Activated T-cell treated with anti-CD3 and anti-CD28 coated beads, Interleukin-2, amount 50 U/mL, for 4 hours (primary cell): ENCODE results near the gene CDC5L. TPM values are rescaled to one million over a fixed set of nuclear protein-coding genes. Genes with fewer than 3 reads are reported as not detected.
A peak's percentile ranks its signal among the peaks of the same experiment; 100 is the strongest.

Experiments used
- ATAC-seq, 2 donors: fragments of 200-7000 bp; cut with Tn5 transposase; one replicate each; pipeline ENCODE4 v1.10.0; 2021
- DNase-seq: peaks from one replicate; pipeline ENCODE4 v3.0.0-alpha.2; 2020
- H3K27me3 Mint-ChIP-seq: one replicate; pipeline ENCODE4 v1.8.0; 2021; ENCODE audit warnings: low read depth, mixed read lengths
- H3K36me3 Mint-ChIP-seq: one replicate; pipeline ENCODE4 v1.8.0; 2022; ENCODE audit warnings: mixed read lengths; ENCODE audit not compliant: insufficient read depth
- H3K4me1 Mint-ChIP-seq: one replicate; pipeline ENCODE4 v1.8.0; 2021; ENCODE audit warnings: low read depth, mixed read lengths
- H3K4me3 Mint-ChIP-seq: one replicate; pipeline ENCODE4 v1.8.0; 2021; ENCODE audit warnings: mild to moderate bottlenecking, moderate library complexity, mixed read lengths
- H3K9me3 Mint-ChIP-seq: one replicate; pipeline ENCODE4 v1.8.0; 2021; ENCODE audit warnings: mixed read lengths
- total RNA-seq, 3 donors: library from RNA; stranded (reverse); gene quantifications; one replicate each; pipeline ENCODE4 v1.2.1, GENCODE V29; 2021

CDC5L gene
- total RNA-seq, 3 donors from 2014 or later = 23.5 to 24.5 (median 23.9) TPM

DNA sequence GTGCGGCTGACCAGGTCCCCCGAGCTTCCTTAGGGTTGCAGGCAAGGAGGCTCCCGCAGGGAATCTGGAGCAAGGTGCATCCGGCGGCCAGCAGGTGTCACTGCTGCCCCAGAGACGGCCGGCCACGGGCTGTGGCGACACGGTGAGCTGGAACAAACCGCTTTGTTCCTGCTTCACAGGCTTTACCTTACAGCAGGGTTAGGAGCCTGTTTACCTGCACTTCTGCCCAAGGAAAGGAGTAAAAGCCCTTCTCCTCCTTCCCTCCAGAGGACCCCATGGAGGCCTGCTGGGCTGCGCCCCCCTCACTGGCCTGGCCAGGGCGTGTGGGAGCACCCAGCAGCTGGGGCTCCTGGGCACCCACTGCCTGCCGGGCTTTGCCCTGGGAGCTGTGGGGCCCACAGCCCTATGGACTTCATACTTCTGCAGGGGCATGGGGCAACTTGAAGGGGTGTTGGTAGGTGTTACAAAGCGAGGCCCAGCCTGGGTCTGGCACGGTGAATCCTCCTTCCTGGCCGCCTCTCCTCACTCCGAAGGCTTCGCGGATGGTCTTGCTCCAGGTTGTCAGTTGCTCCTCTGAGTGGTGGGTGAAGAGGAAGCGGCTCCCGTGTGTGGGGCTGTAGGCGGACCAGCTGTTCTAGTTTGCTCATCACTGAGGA lies 88.4 kb downstream of the CDC5L start:
- ATAC-seq (peak; percentile 85 to 91), DNase-seq (peak; percentile 57)
- H3K36me3 Mint-ChIP-seq = no peaks in the 10 kb centered on the region
- H3K4me3 Mint-ChIP-seq = no peak overlapping the region
- peaks cover 5% of the 10 kb centered on the region for H3K27me3 Mint-ChIP-seq
- H3K9me3 Mint-ChIP-seq = no peaks in the 10 kb centered on the region
- peaks cover 5% of the 10 kb centered on the region for H3K4me1 Mint-ChIP-seq

DNA sequence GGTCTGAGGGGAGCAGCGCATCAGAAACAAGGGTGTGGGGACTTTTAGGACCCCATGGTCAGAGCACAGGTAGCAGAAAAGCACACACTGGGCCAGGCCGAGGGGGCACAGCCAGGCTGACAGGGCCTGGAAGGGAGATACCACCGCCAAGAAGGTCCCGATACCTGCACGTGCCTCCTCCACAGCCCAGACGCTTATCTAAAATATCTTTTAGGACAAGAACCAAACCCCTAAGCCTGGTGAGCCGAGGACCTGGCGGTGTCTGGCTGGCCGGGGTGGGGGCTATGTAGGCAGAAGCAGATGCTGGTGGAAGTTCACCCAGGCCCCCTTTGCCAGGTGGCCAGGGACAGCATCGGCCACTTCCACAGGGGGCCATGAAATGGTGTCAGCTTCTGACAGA lies 89.3 kb downstream of the CDC5L start:
- Mint-ChIP-seq H3K27me3 (peaks cover 5% of the 10 kb centered on the region), H3K36me3 (no peaks in the 10 kb centered on the region), H3K4me3 (no peak overlapping the region), H3K9me3 (no peaks in the 10 kb centered on the region), H3K4me1 (peaks cover 5% of the 10 kb centered on the region)
- DNase-seq (no peak), ATAC-seq (no peak)

DNA sequence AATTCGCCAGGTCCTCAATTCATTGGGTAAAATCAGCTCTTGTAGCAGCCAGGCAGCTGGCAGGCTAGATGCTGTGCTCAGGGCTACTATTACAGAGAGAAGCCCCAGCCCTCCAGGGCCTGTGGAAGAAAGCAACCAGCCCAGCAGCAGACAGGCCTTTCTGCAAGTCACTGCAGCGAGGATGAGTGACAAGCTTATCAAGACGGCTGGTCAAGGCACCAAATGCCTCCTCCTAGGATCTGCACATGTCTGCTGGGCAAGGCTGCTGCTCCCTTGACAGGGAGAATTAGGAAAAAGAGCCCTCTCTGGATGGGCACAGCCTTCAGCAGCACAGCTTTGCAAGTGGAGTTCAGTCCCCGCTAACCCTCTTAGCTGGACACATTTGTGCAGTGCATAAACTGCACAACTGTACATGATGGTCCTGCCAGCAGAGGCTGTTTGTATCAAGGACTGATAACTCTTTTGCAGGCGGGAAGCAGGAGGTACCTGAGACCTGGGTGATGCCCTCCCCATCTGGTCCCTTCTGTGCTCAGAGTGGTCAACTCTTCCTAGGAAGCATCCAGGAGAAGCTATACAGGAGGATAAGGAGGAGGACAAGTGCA lies 89.9 kb downstream of the CDC5L start:
- no peaks in the 10 kb centered on the region for H3K36me3 Mint-ChIP-seq
- H3K27me3 Mint-ChIP-seq = peaks cover 5% of the 10 kb centered on the region
- no peaks in the 10 kb centered on the region for H3K9me3 Mint-ChIP-seq
- no peak for DNase-seq
- no peak for ATAC-seq
- no peak overlapping the region for H3K4me3 Mint-ChIP-seq
- peaks cover 5% of the 10 kb centered on the region for H3K4me1 Mint-ChIP-seq

DNA sequence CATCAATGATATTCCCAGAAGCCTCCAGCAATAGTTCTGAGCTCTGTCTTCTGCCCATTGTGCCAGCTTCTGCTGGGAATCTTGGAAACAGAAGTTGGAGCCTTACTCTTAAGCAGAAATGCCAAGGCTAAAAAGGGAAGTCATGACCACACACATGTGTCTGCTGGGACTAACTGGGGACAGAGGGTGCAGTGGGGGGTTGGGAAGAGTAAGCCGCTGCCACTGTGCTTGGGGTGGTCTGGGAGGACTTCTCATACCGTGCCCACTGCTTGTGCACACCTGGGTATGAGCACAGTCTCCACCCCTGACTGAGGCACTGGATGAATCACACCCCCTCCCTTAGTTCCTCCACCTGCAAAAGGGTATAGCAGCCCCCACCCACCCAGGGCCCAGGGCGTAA lies 90.7 kb downstream of the CDC5L start:
- no peak overlapping the region for H3K4me3 Mint-ChIP-seq
- ATAC-seq (no peak), DNase-seq (no peak)
- H3K9me3 Mint-ChIP-seq = no peaks in the 10 kb centered on the region
- H3K27me3 Mint-ChIP-seq = peaks cover 5% of the 10 kb centered on the region
- no peaks in the 10 kb centered on the region for H3K36me3 Mint-ChIP-seq
- peaks cover 5% of the 10 kb centered on the region for H3K4me1 Mint-ChIP-seq

DNA sequence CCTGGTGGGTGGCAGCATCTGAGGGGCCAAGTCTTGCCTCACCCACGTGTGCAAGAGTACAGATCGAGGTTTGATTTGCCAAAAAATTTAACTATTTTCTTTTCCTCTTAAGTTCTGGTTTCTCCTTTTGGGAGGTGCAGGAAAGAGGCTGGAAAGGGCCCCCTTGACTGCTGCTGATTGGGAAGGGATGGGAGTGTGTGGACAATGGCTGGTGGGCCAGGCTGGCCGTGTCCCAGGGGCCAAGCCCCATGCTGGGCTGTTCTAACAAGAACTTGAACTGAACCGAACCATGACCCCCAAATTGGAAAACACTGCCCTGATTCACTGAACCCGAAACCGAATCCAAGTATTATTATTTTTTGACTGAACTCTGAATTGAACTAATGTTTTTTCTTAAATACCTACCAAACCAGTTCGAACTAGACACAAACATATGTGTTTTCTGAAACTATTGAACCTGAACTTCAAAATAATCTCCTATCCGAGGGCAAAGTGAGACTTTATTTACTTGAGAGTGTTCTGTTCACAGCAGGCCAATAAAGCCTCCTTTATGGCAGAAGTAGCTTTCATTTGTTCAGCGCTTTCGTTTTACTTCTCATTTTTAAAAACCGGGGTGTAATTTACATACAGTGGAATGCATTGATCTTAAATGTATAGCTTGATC lies 91.2 kb downstream of the CDC5L start:
- Mint-ChIP-seq H3K36me3 (no peaks in the 10 kb centered on the region), H3K27me3 (peaks cover 5% of the 10 kb centered on the region), H3K9me3 (no peaks in the 10 kb centered on the region), H3K4me1 (peaks cover 5% of the 10 kb centered on the region), H3K4me3 (no peak overlapping the region)
- DNase-seq = no peak
- no peak for ATAC-seq

DNA sequence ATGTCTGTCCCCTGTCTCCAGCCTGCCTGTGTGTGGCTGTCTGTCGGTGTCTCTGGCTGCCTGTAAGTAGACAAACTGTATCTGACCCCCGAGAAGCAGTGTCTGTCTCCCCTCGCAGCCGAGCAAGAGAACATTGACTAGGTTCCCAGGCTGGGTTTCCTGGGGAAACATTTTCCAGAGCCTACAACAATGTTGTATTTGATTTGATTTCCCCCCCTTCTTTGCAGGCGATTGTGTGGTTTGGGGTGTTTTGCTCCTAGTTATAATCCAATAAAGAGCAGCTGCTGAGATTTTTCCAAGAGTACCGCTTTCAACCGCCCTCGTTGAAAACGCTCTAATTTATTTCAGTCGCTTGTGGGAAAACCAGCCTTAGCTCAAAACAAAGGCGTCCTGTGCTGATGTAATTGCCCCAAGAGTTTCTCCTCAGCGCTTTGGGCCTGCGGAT lies 92.6 kb downstream of the CDC5L start:
- H3K36me3 Mint-ChIP-seq = no peaks in the 10 kb centered on the region
- peaks cover 3% of the 10 kb centered on the region for H3K4me1 Mint-ChIP-seq
- H3K4me3 Mint-ChIP-seq = no peak overlapping the region
- no peak for ATAC-seq
- DNase-seq = no peak
- peaks cover 2% of the 10 kb centered on the region for H3K27me3 Mint-ChIP-seq
- H3K9me3 Mint-ChIP-seq = no peaks in the 10 kb centered on the region

DNA sequence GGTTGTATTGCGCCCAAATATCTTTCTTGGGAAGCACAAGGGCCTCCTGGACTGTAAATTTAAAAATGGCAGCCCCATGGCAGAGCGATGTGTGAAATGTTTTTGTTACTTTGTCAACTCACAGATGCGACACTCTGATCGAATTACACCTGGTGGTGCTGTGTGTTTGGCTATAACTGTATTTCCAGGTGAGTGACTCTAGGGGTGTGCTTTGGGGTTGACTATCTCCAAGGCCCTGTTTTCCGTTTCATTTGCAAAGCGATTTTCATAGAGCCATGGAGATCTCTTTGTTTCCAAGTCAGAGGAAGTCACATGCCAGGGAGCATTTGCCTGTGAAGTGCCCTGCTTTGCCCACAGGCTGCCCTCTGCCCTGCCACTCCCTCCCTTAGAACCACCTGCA lies 93.5 kb downstream of the CDC5L start:
- DNase-seq (no peak), ATAC-seq (no peak)
- Mint-ChIP-seq H3K9me3 (no peaks in the 10 kb centered on the region), H3K27me3 (no peaks in the 10 kb centered on the region), H3K4me1 (peaks cover 2% of the 10 kb centered on the region), H3K4me3 (no peak overlapping the region), H3K36me3 (no peaks in the 10 kb centered on the region)

GRCh38 chr6:44481760-44482159 lies 94.3 kb downstream of the CDC5L start:
- ATAC-seq (no peak), DNase-seq (no peak)
- Mint-ChIP-seq H3K27me3 (peaks cover 2% of the 10 kb centered on the region), H3K9me3 (no peaks in the 10 kb centered on the region), H3K4me1 (no peaks in the 10 kb centered on the region), H3K4me3 (no peak overlapping the region), H3K36me3 (no peaks in the 10 kb centered on the region)

DNA sequence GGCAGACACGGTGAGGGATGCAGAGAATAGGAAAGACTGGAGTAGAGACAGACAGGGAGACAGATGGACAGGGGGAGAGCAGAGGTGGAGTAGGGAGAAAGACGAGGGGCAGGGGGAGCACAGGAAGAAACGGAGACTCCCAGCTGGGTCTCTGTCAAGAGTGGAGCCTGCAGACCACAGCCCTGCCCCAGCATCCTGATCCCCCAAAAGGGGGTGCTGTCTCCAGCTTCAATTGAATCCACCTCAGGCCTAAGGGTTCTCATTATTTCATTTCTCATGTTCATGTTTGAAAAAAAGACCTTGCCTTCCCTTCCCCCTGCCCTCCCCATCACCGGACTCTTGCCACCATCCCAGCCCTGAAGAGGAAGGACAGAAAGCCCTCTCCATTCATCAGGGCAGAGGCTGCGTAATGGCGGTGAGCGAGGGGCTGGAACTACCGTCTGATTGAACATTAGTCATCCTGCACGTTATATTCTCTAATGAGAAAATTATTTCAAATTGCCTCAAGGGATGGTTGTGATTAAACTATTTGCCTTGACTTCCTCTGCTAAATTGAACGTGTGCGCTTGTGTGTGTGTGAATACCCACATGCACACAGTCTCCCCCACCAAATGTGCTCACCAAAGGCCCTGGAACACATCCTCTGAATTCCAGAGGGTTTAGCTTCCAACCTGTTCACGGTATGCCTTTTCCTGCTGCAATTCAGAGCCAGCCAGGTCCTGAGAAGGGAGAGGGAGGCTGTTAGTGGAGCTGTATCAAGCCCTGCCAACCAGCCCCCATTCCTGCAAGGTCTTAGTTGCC lies 98.3 kb downstream of the CDC5L start:
- no peaks in the 10 kb centered on the region for H3K4me1 Mint-ChIP-seq
- H3K4me3 Mint-ChIP-seq = no peak overlapping the region
- no peak for DNase-seq
- ATAC-seq = no peak
- H3K36me3 Mint-ChIP-seq = no peaks in the 10 kb centered on the region
- peaks cover 6% of the 10 kb centered on the region for H3K27me3 Mint-ChIP-seq
- no peaks in the 10 kb centered on the region for H3K9me3 Mint-ChIP-seq

DNA sequence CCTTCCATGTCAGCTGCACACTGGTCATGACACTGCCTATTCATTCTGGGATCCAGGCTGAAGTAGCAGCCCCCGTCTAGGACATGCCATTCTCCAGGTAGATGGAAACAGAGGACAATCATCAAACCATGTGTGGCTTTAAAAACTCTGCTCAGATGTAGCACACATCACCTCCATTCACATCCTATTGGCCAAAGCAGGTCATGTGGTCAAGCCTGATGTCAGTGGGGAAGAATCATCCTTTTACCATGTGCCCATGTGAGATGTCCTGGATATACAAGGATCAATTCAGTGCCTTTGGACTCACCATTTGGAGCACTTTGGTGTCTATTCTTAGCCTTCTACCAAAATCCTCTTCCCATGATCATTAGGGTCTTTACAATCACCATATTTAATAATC lies 99.5 kb downstream of the CDC5L start:
- ATAC-seq = no peak
- no peak for DNase-seq
- Mint-ChIP-seq H3K36me3 (no peaks in the 10 kb centered on the region), H3K4me1 (no peaks in the 10 kb centered on the region), H3K4me3 (no peak overlapping the region), H3K9me3 (no peaks in the 10 kb centered on the region), H3K27me3 (peaks cover 6% of the 10 kb centered on the region)

- no peaks in the 10 kb centered on the region for H3K4me1 Mint-ChIP-seq
- H3K27me3 Mint-ChIP-seq = peaks cover 6% of the 10 kb centered on the region
- H3K9me3 Mint-ChIP-seq = no peaks in the 10 kb centered on the region
- ATAC-seq (no peak), DNase-seq (no peak)
- H3K36me3 Mint-ChIP-seq = no peaks in the 10 kb centered on the region
- no peak overlapping the region for H3K4me3 Mint-ChIP-seq
Observed at GRCh38 chr6:44487586-44487985, 100.1 kb downstream of the CDC5L start.

DNA sequence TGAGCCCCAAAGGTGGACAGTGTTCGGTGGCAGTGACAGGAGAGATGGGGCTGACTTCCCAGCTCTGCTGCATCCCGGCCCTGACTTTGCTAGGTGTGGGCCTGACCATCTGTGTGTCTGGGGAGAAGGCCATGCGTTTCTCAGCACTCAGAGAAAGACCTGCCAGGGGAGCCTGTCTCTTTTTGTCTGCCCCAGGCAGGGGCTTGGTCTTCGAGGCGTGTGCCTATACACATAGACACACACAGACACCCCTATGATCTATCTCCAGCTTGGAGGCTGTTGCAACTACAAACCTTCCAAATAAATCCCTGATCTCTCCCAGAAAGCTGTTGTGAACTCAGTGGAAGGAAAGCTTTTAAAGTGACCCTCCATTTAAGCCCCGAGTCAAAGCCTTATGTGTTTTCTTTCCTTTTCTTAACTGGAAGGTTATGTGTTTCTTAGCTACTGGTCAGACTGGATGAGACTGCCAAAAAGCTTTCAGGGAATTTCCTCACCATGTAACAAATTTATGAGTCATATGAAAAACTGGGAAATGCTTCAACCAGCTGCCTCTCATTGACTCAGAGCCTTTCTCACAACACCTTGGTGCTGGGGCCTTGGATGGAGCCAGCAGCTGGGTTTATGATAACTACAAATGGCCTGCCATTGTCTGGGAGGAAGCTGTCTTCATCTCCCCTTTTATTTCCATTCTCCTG lies 102.6 kb downstream of the CDC5L start:
- Mint-ChIP-seq H3K4me1 (no peaks in the 10 kb centered on the region), H3K36me3 (no peaks in the 10 kb centered on the region), H3K4me3 (no peak overlapping the region), H3K27me3 (peaks cover 6% of the 10 kb centered on the region), H3K9me3 (no peaks in the 10 kb centered on the region)
- ATAC-seq = no peak
- no peak for DNase-seq

- no peak for ATAC-seq
Observed at GRCh38 chr6:44493132-44493531, 105.6 kb downstream of the CDC5L start.

DNA sequence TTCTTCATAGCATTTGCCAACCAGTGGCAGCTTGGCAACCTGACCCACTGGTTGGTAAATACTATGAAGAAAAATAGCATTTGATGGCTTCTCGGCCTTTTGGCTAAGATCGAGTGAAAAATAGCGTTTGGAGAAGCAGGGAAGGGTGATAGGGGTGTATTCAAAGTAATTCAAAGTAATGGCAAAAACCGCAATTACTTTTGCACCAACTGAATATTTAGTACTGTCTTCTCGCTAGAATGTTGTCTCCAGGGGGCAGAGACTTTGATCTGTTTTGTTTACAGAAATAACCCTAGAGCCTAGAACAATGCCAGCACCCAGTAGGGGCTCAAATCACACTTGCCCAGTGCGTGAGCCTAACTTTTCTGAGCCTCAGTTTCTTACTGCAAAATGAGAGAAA lies 106.1 kb downstream of the CDC5L start:
- no peak overlapping the region for H3K4me3 Mint-ChIP-seq
- H3K4me1 Mint-ChIP-seq = no peaks in the 10 kb centered on the region
- H3K27me3 Mint-ChIP-seq = peaks cover 7% of the 10 kb centered on the region
- DNase-seq (no peak), ATAC-seq (no peak)
- no peaks in the 10 kb centered on the region for H3K36me3 Mint-ChIP-seq
- H3K9me3 Mint-ChIP-seq = no peaks in the 10 kb centered on the region

More at GRCh38 chr6:44493132-44493531, 105.6 kb downstream of the CDC5L start:
- H3K4me3 Mint-ChIP-seq = no peak overlapping the region
- H3K9me3 Mint-ChIP-seq = no peaks in the 10 kb centered on the region
- H3K27me3 Mint-ChIP-seq = peaks cover 8% of the 10 kb centered on the region
- no peak for DNase-seq
- H3K36me3 Mint-ChIP-seq = no peaks in the 10 kb centered on the region
- H3K4me1 Mint-ChIP-seq = no peaks in the 10 kb centered on the region
